RWPE2 (cell line): Measurements from ENCODE around the gene KCNG4.

Experiments used
- ATAC-seq: fragments of 200-7000 bp; cut with Tn5 transposase; 3 replicates; pipeline ENCODE4 v1.9.1; 2021; ENCODE audit warnings: low read depth
- DNase-seq: peaks from one replicate; pipeline ENCODE4 v3.0.0-alpha.2; 2020; ENCODE audit warnings: low spot score
- H3K27ac ChIP-seq: fragments of 450-650 bp; 2 replicates; pipeline ENCODE4 v1.5.1; 2017; ENCODE audit warnings: mild to moderate bottlenecking; ENCODE audit not compliant: poor library complexity, severe bottlenecking
- H3K27me3 ChIP-seq: fragments of 250-450 bp; sonication (Bioruptor Pico); 2 replicates; pipeline ENCODE4 v1.5.1; 2021; ENCODE audit warnings: mild to moderate bottlenecking, moderate library complexity; ENCODE audit not compliant: insufficient read depth, poor library complexity, severe bottlenecking
- H3K36me3 ChIP-seq: fragments of 250-450 bp; sonication (Bioruptor Pico); 2 replicates; pipeline ENCODE4 v1.5.1; 2020; ENCODE audit warnings: low read depth, mild to moderate bottlenecking, moderate library complexity
- H3K4me1 ChIP-seq: fragments of 250-450 bp; sonication (Bioruptor Pico); 2 replicates; pipeline ENCODE4 v1.5.1; 2021; ENCODE audit warnings: mild to moderate bottlenecking, moderate library complexity; ENCODE audit not compliant: insufficient read depth, poor library complexity, severe bottlenecking
- H3K4me3 ChIP-seq: fragments of 250-450 bp; sonication (Bioruptor Pico); 2 replicates; pipeline ENCODE4 v1.5.1; 2021; ENCODE audit warnings: mild to moderate bottlenecking, moderate library complexity; ENCODE audit not compliant: severe bottlenecking
- H3K9me3 ChIP-seq: fragments of 250-450 bp; sonication (Bioruptor Pico); 2 replicates; pipeline ENCODE4 v1.5.1; 2021; ENCODE audit warnings: mild to moderate bottlenecking, moderate library complexity; ENCODE audit not compliant: severe bottlenecking
- TF ChIP-seq, protein P1 (sequence below): fragments of 450-650 bp; IDR thresholded peaks from one replicate; pipeline ENCODE4 v1.5.1; 2017; ENCODE audit warnings: mild to moderate bottlenecking, moderate library complexity; ENCODE audit not compliant: poor library complexity, severe bottlenecking

KCNG4 gene

DNA sequence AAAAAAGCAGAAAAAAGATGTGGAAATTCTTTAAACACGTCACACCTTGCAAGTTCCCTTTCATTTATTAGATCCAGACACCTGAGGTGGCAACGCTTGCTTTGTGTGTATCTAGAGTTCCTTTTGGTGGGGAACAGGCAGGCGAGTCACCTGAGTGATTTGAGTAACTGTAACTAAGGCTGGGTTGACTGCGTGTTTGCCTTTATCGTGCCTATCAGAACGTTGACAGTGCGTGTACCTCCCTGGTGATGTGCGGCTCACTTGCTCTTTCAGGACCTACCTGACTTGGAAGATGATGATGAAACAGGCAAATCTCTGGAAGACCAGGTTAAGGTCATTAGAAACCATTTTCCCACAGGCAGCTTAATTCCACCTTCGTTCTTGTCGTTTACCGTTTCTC, 65.4 kb downstream of the KCNG4 start:
- TF ChIP-seq, protein P1, sequence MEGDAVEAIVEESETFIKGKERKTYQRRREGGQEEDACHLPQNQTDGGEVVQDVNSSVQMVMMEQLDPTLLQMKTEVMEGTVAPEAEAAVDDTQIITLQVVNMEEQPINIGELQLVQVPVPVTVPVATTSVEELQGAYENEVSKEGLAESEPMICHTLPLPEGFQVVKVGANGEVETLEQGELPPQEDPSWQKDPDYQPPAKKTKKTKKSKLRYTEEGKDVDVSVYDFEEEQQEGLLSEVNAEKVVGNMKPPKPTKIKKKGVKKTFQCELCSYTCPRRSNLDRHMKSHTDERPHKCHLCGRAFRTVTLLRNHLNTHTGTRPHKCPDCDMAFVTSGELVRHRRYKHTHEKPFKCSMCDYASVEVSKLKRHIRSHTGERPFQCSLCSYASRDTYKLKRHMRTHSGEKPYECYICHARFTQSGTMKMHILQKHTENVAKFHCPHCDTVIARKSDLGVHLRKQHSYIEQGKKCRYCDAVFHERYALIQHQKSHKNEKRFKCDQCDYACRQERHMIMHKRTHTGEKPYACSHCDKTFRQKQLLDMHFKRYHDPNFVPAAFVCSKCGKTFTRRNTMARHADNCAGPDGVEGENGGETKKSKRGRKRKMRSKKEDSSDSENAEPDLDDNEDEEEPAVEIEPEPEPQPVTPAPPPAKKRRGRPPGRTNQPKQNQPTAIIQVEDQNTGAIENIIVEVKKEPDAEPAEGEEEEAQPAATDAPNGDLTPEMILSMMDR: no peak
- DNase-seq (no peak), ATAC-seq (no peak)
- H3K36me3 ChIP-seq: peaks cover 10% of the 10 kb centered on the region
- H3K27ac ChIP-seq: no peak overlapping the region
- H3K4me3 ChIP-seq: no peak overlapping the region
- no peaks in the 10 kb centered on the region for H3K27me3 ChIP-seq
- H3K9me3 ChIP-seq: no peaks in the 10 kb centered on the region
- peaks cover 16% of the 10 kb centered on the region for H3K4me1 ChIP-seq

DNA sequence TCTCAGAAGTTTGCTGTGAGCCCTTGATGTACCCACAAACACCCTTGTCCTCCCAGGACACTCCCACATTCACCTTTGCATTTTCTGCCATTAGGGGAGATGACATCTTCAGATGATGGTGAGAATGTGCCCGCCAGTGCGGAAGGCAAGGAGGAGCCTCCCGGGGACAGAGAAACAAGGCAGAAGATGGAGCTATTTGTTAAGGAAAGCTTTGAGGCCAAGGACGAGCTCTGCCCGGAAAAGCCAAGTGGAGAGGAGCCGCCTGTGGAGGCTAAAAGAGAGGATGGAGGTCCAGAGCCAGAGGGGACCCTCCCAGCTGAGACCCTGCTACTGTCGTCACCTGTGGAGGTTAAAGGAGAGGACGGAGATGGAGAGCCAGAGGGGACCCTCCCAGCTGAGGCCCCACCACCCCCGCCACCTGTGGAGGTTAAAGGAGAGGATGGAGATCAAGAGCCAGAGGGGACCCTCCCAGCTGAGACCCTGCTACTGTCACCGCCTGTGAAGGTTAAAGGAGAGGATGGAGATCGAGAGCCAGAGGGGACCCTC, 70.0 kb downstream of the KCNG4 start:
- Histone ChIP-seq H3K9me3 (no peaks in the 10 kb centered on the region), H3K27ac (no peak overlapping the region), H3K4me1 (no peaks in the 10 kb centered on the region), H3K4me3 (no peak overlapping the region), H3K36me3 (no peaks in the 10 kb centered on the region), H3K27me3 (no peaks in the 10 kb centered on the region)
- DNase-seq: no peak
- no peak for ATAC-seq
- TF ChIP-seq, protein P1: no peak
